HepG2 (cell line): ENCODE results near the gene GPN2. TPM values are rescaled to one million over a fixed set of nuclear protein-coding genes. Genes with fewer than 3 reads are reported as not detected.

Source experiments
- FOXK2 ChIP-seq: fragments of 450-650 bp; IDR thresholded peaks from 2 replicates; pipeline ENCODE4 v1.6.1; 2016
- HMG20A ChIP-seq: IDR thresholded peaks from 2 replicates; pipeline ENCODE4 v1.6.1; 2016; ENCODE audit warnings: borderline replicate concordance
- HNF1B ChIP-seq: sonication (generic); formaldehyde crosslinking; IDR thresholded peaks from 2 replicates; pipeline ENCODE4 v1.5.1; 2020; ENCODE audit warnings: mild to moderate bottlenecking, moderate library complexity, missing genetic modification reagents
- NCOA1 ChIP-seq: sonication (generic); formaldehyde crosslinking; IDR thresholded peaks from 2 replicates; pipeline ENCODE4 v1.9.0; 2021; ENCODE audit warnings: missing genetic modification reagents
- NFE2L1 ChIP-seq: sonication (generic); formaldehyde crosslinking; IDR thresholded peaks from 2 replicates; pipeline ENCODE4 v1.4.0; 2020; ENCODE audit warnings: missing genetic modification reagents, mild to moderate bottlenecking, borderline replicate concordance
- PHF8 ChIP-seq: sonication (generic); formaldehyde crosslinking; IDR thresholded peaks from 2 replicates; pipeline ENCODE4 v1.5.0; 2020; ENCODE audit warnings: missing genetic modification reagents
- POGK ChIP-seq: sonication (generic); formaldehyde crosslinking; conservative IDR thresholded peaks from 2 replicates; pipeline ENCODE4 v1.8.0; 2022; ENCODE audit warnings: mild to moderate bottlenecking, moderate library complexity, missing genetic modification reagents
- SP4 ChIP-seq: sonication (generic); formaldehyde crosslinking; IDR thresholded peaks from 2 replicates; pipeline ENCODE4 v1.8.1; 2023; ENCODE audit warnings: mild to moderate bottlenecking, missing genetic modification reagents
- SRY ChIP-seq: sonication (generic); formaldehyde crosslinking; IDR thresholded peaks from 2 replicates; pipeline ENCODE4 v1.8.0; 2022; ENCODE audit warnings: mild to moderate bottlenecking, missing genetic modification reagents
- TFDP1 ChIP-seq: IDR thresholded peaks from 2 replicates; pipeline ENCODE4 v1.6.1; 2016; ENCODE audit warnings: missing compliant biosample characterization, missing genetic modification reagents, borderline replicate concordance
- TP53 ChIP-seq: sonication (generic); formaldehyde crosslinking; conservative IDR thresholded peaks from 2 replicates; pipeline ENCODE4 v1.4.0; 2020; ENCODE audit warnings: missing genetic modification reagents
- YEATS2 ChIP-seq: sonication (generic); formaldehyde crosslinking; IDR thresholded peaks from 2 replicates; pipeline ENCODE4 v1.4.0; 2020; ENCODE audit warnings: missing genetic modification reagents, borderline replicate concordance
- YEATS4 ChIP-seq: sonication (generic); formaldehyde crosslinking; IDR thresholded peaks from 2 replicates; pipeline ENCODE4 v1.4.0; 2020; ENCODE audit warnings: missing genetic modification reagents, borderline replicate concordance
- ZBTB34 ChIP-seq: sonication (generic); formaldehyde crosslinking; IDR thresholded peaks from 2 replicates; pipeline ENCODE4 v1.8.0; 2022; ENCODE audit warnings: mild to moderate bottlenecking, missing genetic modification reagents
- ZNF232 ChIP-seq: sonication (generic); formaldehyde crosslinking; IDR thresholded peaks from 2 replicates; pipeline ENCODE4 v1.4.0; 2020; ENCODE audit warnings: missing genetic modification reagents, borderline replicate concordance
- ZNF75D ChIP-seq: sonication (generic); formaldehyde crosslinking; IDR thresholded peaks from 2 replicates; pipeline ENCODE4 v1.8.1; 2023; ENCODE audit warnings: missing genetic modification reagents, mild to moderate bottlenecking, borderline replicate concordance
- ZSCAN21 ChIP-seq: sonication (generic); formaldehyde crosslinking; IDR thresholded peaks from 2 replicates; pipeline ENCODE4 v1.8.0; 2022; ENCODE audit warnings: mild to moderate bottlenecking, missing genetic modification reagents, moderate library complexity, borderline replicate concordance
- ZSCAN31 ChIP-seq: sonication (generic); formaldehyde crosslinking; IDR thresholded peaks from 2 replicates; pipeline ENCODE4 v1.5.0; 2020; ENCODE audit warnings: low read depth, mild to moderate bottlenecking, missing genetic modification reagents
- polyA plus RNA-seq, 8 experiments: library from polyadenylated mRNA; depleted of rRNA in 3 of 8; stranded (reverse) in 7 of 8; unstranded in 1 of 8; fragments of >200 nt; fragmentation: Illumina TruSeq in 4 of 8; extraction: Trizol in 4 of 8; gene quantifications; 2 replicates each; pipeline versions ENCODE4 v1.2.1 to v1.2.3, GENCODE V29; 2011 to 2016; ENCODE audit warnings: low read depth in 4 of 8, missing spikeins in 1 of 8, mixed read lengths in 1 of 8; ENCODE audit not compliant: insufficient read depth in 1 of 8
- total RNA-seq, 5 experiments: library from RNA; depleted of rRNA; stranded (reverse); fragments of >200 nt; fragmentation: Illumina TruSeq; extraction: Trizol; gene quantifications; 2 replicates each; pipeline ENCODE4 v1.2.3, GENCODE V29; 2016; ENCODE audit warnings: low read depth in 1 of 5
- TF ChIP-seq, protein P1 (sequence below): sonication (generic); formaldehyde crosslinking; IDR thresholded peaks from 2 replicates; pipeline ENCODE4 v1.5.0; 2020; ENCODE audit warnings: missing genetic modification reagents
- TF ChIP-seq, protein P2 (sequence below): IDR thresholded peaks from 2 replicates; pipeline ENCODE4 v1.6.1; 2016; ENCODE audit warnings: mild to moderate bottlenecking

GPN2 gene
- total and polyA plus RNA-seq, 2 of the 13 experiments (the other 11 are each of a cell fraction or from before 2014, with no cell fraction given): 19.3 to 38.9 TPM

DNA sequence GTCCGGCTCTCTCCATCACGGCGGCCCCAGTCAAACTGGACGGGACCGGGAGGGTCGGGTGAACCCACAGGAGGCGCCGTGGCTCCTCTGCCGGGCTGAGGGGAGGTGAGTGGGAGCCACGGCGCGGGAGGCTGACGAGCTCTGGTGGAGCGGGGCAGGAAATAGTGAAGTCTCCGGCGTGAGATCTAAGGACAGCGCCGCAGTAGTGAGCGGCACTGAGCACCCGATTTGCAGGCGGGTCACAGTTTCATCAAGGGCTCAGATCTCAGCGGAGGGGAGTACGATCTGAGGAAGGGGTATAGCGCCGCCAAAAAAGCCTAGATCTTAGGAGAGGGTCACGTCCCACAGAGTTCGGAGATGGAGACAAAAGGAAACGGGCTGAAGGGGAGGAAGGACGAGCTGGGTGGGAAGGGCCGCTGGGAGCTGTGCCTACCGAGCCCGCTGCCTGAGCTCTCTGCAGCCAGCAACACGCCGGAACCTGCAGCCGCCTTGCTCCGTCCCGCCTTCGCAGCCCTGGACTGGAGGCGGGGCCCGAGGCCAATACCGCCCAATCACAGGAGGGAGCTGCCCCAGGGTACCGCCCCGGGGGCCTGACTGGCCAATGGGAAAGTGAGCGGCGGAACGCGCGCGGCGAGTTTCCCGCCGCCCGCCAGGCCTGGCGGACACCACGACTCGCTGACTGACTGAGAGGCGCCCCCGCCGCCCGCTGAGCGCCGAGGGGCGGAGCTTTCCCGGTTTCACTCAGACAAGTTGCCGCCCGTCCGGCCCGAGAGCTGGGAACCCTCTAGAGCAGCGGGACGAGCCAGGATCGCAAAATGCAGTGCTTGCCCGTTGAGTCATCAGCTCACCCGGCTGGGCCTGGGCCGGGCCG is 25.2 kb downstream of the GPN2 start (continued):
- TF ChIP-seq TFDP1 (peak; percentile 96), ZNF232 (CRISPR knock-in tag) (peak; percentile 60; the same call in 1 of the 2 replicates), ZSCAN31 (CRISPR knock-in tag) (peak; percentile 90), ZSCAN21 (CRISPR knock-in tag) (peak; percentile 53; the same call in 1 of the 2 replicates), SRY (no peak), YEATS4 (peak; percentile 75), ZBTB34 (no peak), HMG20A (CRISPR knock-in tag) (no peak), ZNF75D (CRISPR knock-in tag) (0 out of 2 replicates have a peak, but pooled peaks have one; percentile 58), FOXK2 (no peak), POGK (CRISPR knock-in tag) (peak; percentile 66; the same call in 1 of the 2 replicates), NFE2L1 (CRISPR knock-in tag) (no peak), NCOA1 (CRISPR knock-in tag) (no peak), PHF8 (peak; percentile 62), HNF1B (peak; percentile 16; the same call in 1 of the 2 replicates), YEATS2 (peak; percentile 86; the same call in 1 of the 2 replicates), SP4 (CRISPR knock-in tag) (peak; percentile 99), TP53 (0 out of 2 replicates have a peak, but pooled peaks have one; percentile 57)
- TF ChIP-seq, protein P1, sequence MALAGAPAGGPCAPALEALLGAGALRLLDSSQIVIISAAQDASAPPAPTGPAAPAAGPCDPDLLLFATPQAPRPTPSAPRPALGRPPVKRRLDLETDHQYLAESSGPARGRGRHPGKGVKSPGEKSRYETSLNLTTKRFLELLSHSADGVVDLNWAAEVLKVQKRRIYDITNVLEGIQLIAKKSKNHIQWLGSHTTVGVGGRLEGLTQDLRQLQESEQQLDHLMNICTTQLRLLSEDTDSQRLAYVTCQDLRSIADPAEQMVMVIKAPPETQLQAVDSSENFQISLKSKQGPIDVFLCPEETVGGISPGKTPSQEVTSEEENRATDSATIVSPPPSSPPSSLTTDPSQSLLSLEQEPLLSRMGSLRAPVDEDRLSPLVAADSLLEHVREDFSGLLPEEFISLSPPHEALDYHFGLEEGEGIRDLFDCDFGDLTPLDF (CRISPR knock-in tag): peak; percentile 99
- TF ChIP-seq, protein P2, sequence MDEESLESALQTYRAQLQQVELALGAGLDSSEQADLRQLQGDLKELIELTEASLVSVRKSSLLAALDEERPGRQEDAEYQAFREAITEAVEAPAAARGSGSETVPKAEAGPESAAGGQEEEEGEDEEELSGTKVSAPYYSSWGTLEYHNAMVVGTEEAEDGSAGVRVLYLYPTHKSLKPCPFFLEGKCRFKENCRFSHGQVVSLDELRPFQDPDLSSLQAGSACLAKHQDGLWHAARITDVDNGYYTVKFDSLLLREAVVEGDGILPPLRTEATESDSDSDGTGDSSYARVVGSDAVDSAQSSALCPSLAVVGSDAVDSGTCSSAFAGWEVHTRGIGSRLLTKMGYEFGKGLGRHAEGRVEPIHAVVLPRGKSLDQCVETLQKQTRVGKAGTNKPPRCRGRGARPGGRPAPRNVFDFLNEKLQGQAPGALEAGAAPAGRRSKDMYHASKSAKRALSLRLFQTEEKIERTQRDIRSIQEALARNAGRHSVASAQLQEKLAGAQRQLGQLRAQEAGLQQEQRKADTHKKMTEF (CRISPR knock-in tag): peak; percentile 89
